Measurements from ENCODE around the gene DPP4.

DPP4 gene

GRCh38 chr2:162009543-162009942, 64.5 kb downstream of the DPP4 start:
- Histone ChIP-seq H3K4me1 (ENCODE audit: control insufficient read depth in 2 of 2, insufficient read depth in 2 of 2, low read length in 2 of 2) (peaks cover 4 to 5% of the 10 kb centered on the region in 2 donors), H3K9me3 (ENCODE audit: control insufficient read depth in 2 of 2, low read length in 2 of 2) (no peaks in the 10 kb centered on the region)

GRCh38 chr2:162007447-162008040, 66.5 kb downstream of the DPP4 start:
- no peaks in the 10 kb centered on the region for H3K9me3 ChIP-seq (ENCODE audit: control insufficient read depth in 2 of 2, low read length in 2 of 2)
- no peak overlapping the region for H3K27ac ChIP-seq (ENCODE audit: low read depth in 2 of 2, low read length in 2 of 2)
- H3K4me1 ChIP-seq (ENCODE audit: control insufficient read depth in 2 of 2, insufficient read depth in 2 of 2, low read length in 2 of 2) = peaks cover 2 to 4% of the 10 kb centered on the region in 2 donors
- H3K9ac ChIP-seq (ENCODE audit: low read depth in 1 of 2, low read length in 2 of 2) = no peak overlapping the region
- H3K27me3 ChIP-seq (ENCODE audit: control insufficient read depth in 2 of 2, insufficient read depth in 2 of 2, low read length in 2 of 2) = no peaks in the 10 kb centered on the region
- H3K4me3 ChIP-seq (ENCODE audit: low read length in 2 of 2) = no peak overlapping the region
- peaks cover 0 to 3% of the 10 kb centered on the region in 2 donors for H3K36me3 ChIP-seq (ENCODE audit: control insufficient read depth in 2 of 2, insufficient read depth in 2 of 2, low read length in 2 of 2)

More at GRCh38 chr2:162009543-162009942, 64.5 kb downstream of the DPP4 start:
- Histone ChIP-seq H3K9ac (ENCODE audit: low read depth in 1 of 2, low read length in 2 of 2) (no peak overlapping the region), H3K36me3 (ENCODE audit: control insufficient read depth in 2 of 2, insufficient read depth in 2 of 2, low read length in 2 of 2) (peaks cover 0 to 3% of the 10 kb centered on the region in 2 donors), H3K4me3 (ENCODE audit: low read length in 2 of 2) (no peak overlapping the region), H3K27me3 (ENCODE audit: control insufficient read depth in 2 of 2, insufficient read depth in 2 of 2, low read length in 2 of 2) (no peaks in the 10 kb centered on the region), H3K27ac (ENCODE audit: low read depth in 2 of 2, low read length in 2 of 2) (no peak overlapping the region)

GRCh38 chr2:162006337-162006736, 67.7 kb downstream of the DPP4 start:
- no peak overlapping the region for H3K27ac ChIP-seq (ENCODE audit: low read depth in 2 of 2, low read length in 2 of 2)

GRCh38 chr2:162004031-162004430, 70.0 kb downstream of the DPP4 start:
- Histone ChIP-seq H3K27ac (ENCODE audit: low read depth in 2 of 2, low read length in 2 of 2) (no peak overlapping the region), H3K9me3 (ENCODE audit: control insufficient read depth in 2 of 2, low read length in 2 of 2) (no peaks in the 10 kb centered on the region), H3K4me1 (ENCODE audit: control insufficient read depth in 2 of 2, insufficient read depth in 2 of 2, low read length in 2 of 2) (no peaks in the 10 kb centered on the region), H3K9ac (ENCODE audit: low read depth in 1 of 2, low read length in 2 of 2) (no peak overlapping the region), H3K4me3 (ENCODE audit: low read length in 2 of 2) (no peak overlapping the region), H3K27me3 (ENCODE audit: control insufficient read depth in 2 of 2, insufficient read depth in 2 of 2, low read length in 2 of 2) (no peaks in the 10 kb centered on the region), H3K36me3 (ENCODE audit: control insufficient read depth in 2 of 2, insufficient read depth in 2 of 2, low read length in 2 of 2) (no peaks in the 10 kb centered on the region)

More at GRCh38 chr2:162006337-162006736, 67.7 kb downstream of the DPP4 start:
- Histone ChIP-seq H3K9me3 (ENCODE audit: control insufficient read depth in 2 of 2, low read length in 2 of 2) (no peaks in the 10 kb centered on the region), H3K36me3 (ENCODE audit: control insufficient read depth in 2 of 2, insufficient read depth in 2 of 2, low read length in 2 of 2) (peaks cover 0 to 3% of the 10 kb centered on the region in 2 donors), H3K4me1 (ENCODE audit: control insufficient read depth in 2 of 2, insufficient read depth in 2 of 2, low read length in 2 of 2) (no peaks in the 10 kb centered on the region), H3K4me3 (ENCODE audit: low read length in 2 of 2) (no peak overlapping the region), H3K9ac (ENCODE audit: low read depth in 1 of 2, low read length in 2 of 2) (no peak overlapping the region), H3K27me3 (ENCODE audit: control insufficient read depth in 2 of 2, insufficient read depth in 2 of 2, low read length in 2 of 2) (no peaks in the 10 kb centered on the region)

GRCh38 chr2:162002623-162003235, 71.3 kb downstream of the DPP4 start:
- Histone ChIP-seq H3K9ac (ENCODE audit: low read depth in 1 of 2, low read length in 2 of 2) (no peak overlapping the region), H3K9me3 (ENCODE audit: control insufficient read depth in 2 of 2, low read length in 2 of 2) (no peaks in the 10 kb centered on the region), H3K36me3 (ENCODE audit: control insufficient read depth in 2 of 2, insufficient read depth in 2 of 2, low read length in 2 of 2) (no peaks in the 10 kb centered on the region), H3K27ac (ENCODE audit: low read depth in 2 of 2, low read length in 2 of 2) (no peak overlapping the region), H3K27me3 (ENCODE audit: control insufficient read depth in 2 of 2, insufficient read depth in 2 of 2, low read length in 2 of 2) (no peaks in the 10 kb centered on the region), H3K4me3 (ENCODE audit: low read length in 2 of 2) (no peak overlapping the region), H3K4me1 (ENCODE audit: control insufficient read depth in 2 of 2, insufficient read depth in 2 of 2, low read length in 2 of 2) (no peaks in the 10 kb centered on the region)

- Histone ChIP-seq H3K27ac (ENCODE audit: low read depth in 2 of 2, low read length in 2 of 2) (no peak overlapping the region), H3K4me3 (ENCODE audit: low read length in 2 of 2) (no peak overlapping the region), H3K27me3 (ENCODE audit: control insufficient read depth in 2 of 2, insufficient read depth in 2 of 2, low read length in 2 of 2) (no peaks in the 10 kb centered on the region), H3K36me3 (ENCODE audit: control insufficient read depth in 2 of 2, insufficient read depth in 2 of 2, low read length in 2 of 2) (no peaks in the 10 kb centered on the region), H3K9me3 (ENCODE audit: control insufficient read depth in 2 of 2, low read length in 2 of 2) (no peaks in the 10 kb centered on the region), H3K9ac (ENCODE audit: low read depth in 1 of 2, low read length in 2 of 2) (no peak overlapping the region), H3K4me1 (ENCODE audit: control insufficient read depth in 2 of 2, insufficient read depth in 2 of 2, low read length in 2 of 2) (peaks cover 0 to 4% of the 10 kb centered on the region in 2 donors)
Observed at GRCh38 chr2:162000431-162000830, 73.6 kb downstream of the DPP4 start.

GRCh38 chr2:161999321-161999720, 74.7 kb downstream of the DPP4 start:
- Histone ChIP-seq H3K4me3 (ENCODE audit: low read length in 2 of 2) (no peak overlapping the region), H3K27me3 (ENCODE audit: control insufficient read depth in 2 of 2, insufficient read depth in 2 of 2, low read length in 2 of 2) (no peaks in the 10 kb centered on the region), H3K36me3 (ENCODE audit: control insufficient read depth in 2 of 2, insufficient read depth in 2 of 2, low read length in 2 of 2) (no peaks in the 10 kb centered on the region), H3K4me1 (ENCODE audit: control insufficient read depth in 2 of 2, insufficient read depth in 2 of 2, low read length in 2 of 2) (peaks cover 0 to 8% of the 10 kb centered on the region in 2 donors), H3K9ac (ENCODE audit: low read depth in 1 of 2, low read length in 2 of 2) (no peak overlapping the region), H3K27ac (ENCODE audit: low read depth in 2 of 2, low read length in 2 of 2) (no peak overlapping the region), H3K9me3 (ENCODE audit: control insufficient read depth in 2 of 2, low read length in 2 of 2) (no peaks in the 10 kb centered on the region)

GRCh38 chr2:161998857-161999256, 75.2 kb downstream of the DPP4 start:
- no peak overlapping the region for H3K4me3 ChIP-seq (ENCODE audit: low read length in 2 of 2)
- no peak overlapping the region for H3K27ac ChIP-seq (ENCODE audit: low read depth in 2 of 2, low read length in 2 of 2)

GRCh38 chr2:161997916-161998471, 76.0 kb downstream of the DPP4 start:
- Histone ChIP-seq H3K4me1 (ENCODE audit: control insufficient read depth in 2 of 2, insufficient read depth in 2 of 2, low read length in 2 of 2) (peaks cover 0 to 8% of the 10 kb centered on the region in 2 donors), H3K27ac (ENCODE audit: low read depth in 2 of 2, low read length in 2 of 2) (no peak overlapping the region), H3K36me3 (ENCODE audit: control insufficient read depth in 2 of 2, insufficient read depth in 2 of 2, low read length in 2 of 2) (no peaks in the 10 kb centered on the region), H3K4me3 (ENCODE audit: low read length in 2 of 2) (no peak overlapping the region), H3K27me3 (ENCODE audit: control insufficient read depth in 2 of 2, insufficient read depth in 2 of 2, low read length in 2 of 2) (no peaks in the 10 kb centered on the region), H3K9me3 (ENCODE audit: control insufficient read depth in 2 of 2, low read length in 2 of 2) (no peaks in the 10 kb centered on the region), H3K9ac (ENCODE audit: low read depth in 1 of 2, low read length in 2 of 2) (no peak overlapping the region)

More at GRCh38 chr2:161998857-161999256, 75.2 kb downstream of the DPP4 start:
- no peaks in the 10 kb centered on the region for H3K9me3 ChIP-seq (ENCODE audit: control insufficient read depth in 2 of 2, low read length in 2 of 2)
- no peaks in the 10 kb centered on the region for H3K36me3 ChIP-seq (ENCODE audit: control insufficient read depth in 2 of 2, insufficient read depth in 2 of 2, low read length in 2 of 2)
- no peak overlapping the region for H3K9ac ChIP-seq (ENCODE audit: low read depth in 1 of 2, low read length in 2 of 2)
- H3K27me3 ChIP-seq (ENCODE audit: control insufficient read depth in 2 of 2, insufficient read depth in 2 of 2, low read length in 2 of 2) = no peaks in the 10 kb centered on the region
- peaks cover 0 to 8% of the 10 kb centered on the region in 2 donors for H3K4me1 ChIP-seq (ENCODE audit: control insufficient read depth in 2 of 2, insufficient read depth in 2 of 2, low read length in 2 of 2)

- H3K27ac ChIP-seq (ENCODE audit: low read depth in 2 of 2, low read length in 2 of 2) = no peak overlapping the region
- no peaks in the 10 kb centered on the region for H3K27me3 ChIP-seq (ENCODE audit: control insufficient read depth in 2 of 2, insufficient read depth in 2 of 2, low read length in 2 of 2)
- H3K4me3 ChIP-seq (ENCODE audit: low read length in 2 of 2) = peak overlapping the region in 1 of 2 donors; percentile 12
- no peaks in the 10 kb centered on the region for H3K9me3 ChIP-seq (ENCODE audit: control insufficient read depth in 2 of 2, low read length in 2 of 2)
- H3K36me3 ChIP-seq (ENCODE audit: control insufficient read depth in 2 of 2, insufficient read depth in 2 of 2, low read length in 2 of 2) = no peaks in the 10 kb centered on the region
- H3K4me1 ChIP-seq (ENCODE audit: control insufficient read depth in 2 of 2, insufficient read depth in 2 of 2, low read length in 2 of 2) = peaks cover 0 to 8% of the 10 kb centered on the region in 2 donors
- no peak overlapping the region for H3K9ac ChIP-seq (ENCODE audit: low read depth in 1 of 2, low read length in 2 of 2)
Observed at GRCh38 chr2:161995553-161996016, 78.4 kb downstream of the DPP4 start.
